ENCODE measurements around the gene SFXN4.

GRCh38 chr10:119183664-119184412 is 18.3 kb upstream of the SFXN4 start:
- TF ChIP-seq, protein P1, sequence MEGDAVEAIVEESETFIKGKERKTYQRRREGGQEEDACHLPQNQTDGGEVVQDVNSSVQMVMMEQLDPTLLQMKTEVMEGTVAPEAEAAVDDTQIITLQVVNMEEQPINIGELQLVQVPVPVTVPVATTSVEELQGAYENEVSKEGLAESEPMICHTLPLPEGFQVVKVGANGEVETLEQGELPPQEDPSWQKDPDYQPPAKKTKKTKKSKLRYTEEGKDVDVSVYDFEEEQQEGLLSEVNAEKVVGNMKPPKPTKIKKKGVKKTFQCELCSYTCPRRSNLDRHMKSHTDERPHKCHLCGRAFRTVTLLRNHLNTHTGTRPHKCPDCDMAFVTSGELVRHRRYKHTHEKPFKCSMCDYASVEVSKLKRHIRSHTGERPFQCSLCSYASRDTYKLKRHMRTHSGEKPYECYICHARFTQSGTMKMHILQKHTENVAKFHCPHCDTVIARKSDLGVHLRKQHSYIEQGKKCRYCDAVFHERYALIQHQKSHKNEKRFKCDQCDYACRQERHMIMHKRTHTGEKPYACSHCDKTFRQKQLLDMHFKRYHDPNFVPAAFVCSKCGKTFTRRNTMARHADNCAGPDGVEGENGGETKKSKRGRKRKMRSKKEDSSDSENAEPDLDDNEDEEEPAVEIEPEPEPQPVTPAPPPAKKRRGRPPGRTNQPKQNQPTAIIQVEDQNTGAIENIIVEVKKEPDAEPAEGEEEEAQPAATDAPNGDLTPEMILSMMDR (IDR thresholded peaks at IDR 0.05): no peak
- no peak for TF ChIP-seq REST (IDR thresholded peaks at IDR 0.05)
- TF ChIP-seq POLR2AphosphoS2 (conservative IDR thresholded peaks at IDR 0.05; ENCODE audit: low read length): no peak
- TF ChIP-seq CEBPB (IDR thresholded peaks at IDR 0.05): no peak
- TF ChIP-seq, protein P2, sequence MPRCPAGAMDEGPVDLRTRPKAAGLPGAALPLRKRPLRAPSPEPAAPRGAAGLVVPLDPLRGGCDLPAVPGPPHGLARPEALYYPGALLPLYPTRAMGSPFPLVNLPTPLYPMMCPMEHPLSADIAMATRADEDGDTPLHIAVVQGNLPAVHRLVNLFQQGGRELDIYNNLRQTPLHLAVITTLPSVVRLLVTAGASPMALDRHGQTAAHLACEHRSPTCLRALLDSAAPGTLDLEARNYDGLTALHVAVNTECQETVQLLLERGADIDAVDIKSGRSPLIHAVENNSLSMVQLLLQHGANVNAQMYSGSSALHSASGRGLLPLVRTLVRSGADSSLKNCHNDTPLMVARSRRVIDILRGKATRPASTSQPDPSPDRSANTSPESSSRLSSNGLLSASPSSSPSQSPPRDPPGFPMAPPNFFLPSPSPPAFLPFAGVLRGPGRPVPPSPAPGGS (IDR thresholded peaks at IDR 0.05): no peak
- no peak for TF ChIP-seq EP300 (IDR thresholded peaks at IDR 0.05)
- no peak for TF ChIP-seq ZNF302 (CRISPR knock-in tag; IDR thresholded peaks at IDR 0.05)
- no peak for TF ChIP-seq POLR2A (IDR thresholded peaks at IDR 0.05; ENCODE audit: low read length)
- no peak for TF ChIP-seq ZC3H11A (IDR thresholded peaks at IDR 0.05)
- no peak for TF ChIP-seq TP53 (CRISPR knock-in tag; IDR thresholded peaks at IDR 0.05)
- TF ChIP-seq BHLHE40 (IDR thresholded peaks at IDR 0.05; ENCODE audit: low read depth, low read length): no peak
- no peak for TF ChIP-seq HOXA7 (CRISPR knock-in tag; IDR thresholded peaks at IDR 0.05)
- TF ChIP-seq JUN (IDR thresholded peaks at IDR 0.05): no peak
- no peak for TF ChIP-seq PBX3 (IDR thresholded peaks at IDR 0.05)
